ENCODE data around the gene ADAMTS14.

DNA sequence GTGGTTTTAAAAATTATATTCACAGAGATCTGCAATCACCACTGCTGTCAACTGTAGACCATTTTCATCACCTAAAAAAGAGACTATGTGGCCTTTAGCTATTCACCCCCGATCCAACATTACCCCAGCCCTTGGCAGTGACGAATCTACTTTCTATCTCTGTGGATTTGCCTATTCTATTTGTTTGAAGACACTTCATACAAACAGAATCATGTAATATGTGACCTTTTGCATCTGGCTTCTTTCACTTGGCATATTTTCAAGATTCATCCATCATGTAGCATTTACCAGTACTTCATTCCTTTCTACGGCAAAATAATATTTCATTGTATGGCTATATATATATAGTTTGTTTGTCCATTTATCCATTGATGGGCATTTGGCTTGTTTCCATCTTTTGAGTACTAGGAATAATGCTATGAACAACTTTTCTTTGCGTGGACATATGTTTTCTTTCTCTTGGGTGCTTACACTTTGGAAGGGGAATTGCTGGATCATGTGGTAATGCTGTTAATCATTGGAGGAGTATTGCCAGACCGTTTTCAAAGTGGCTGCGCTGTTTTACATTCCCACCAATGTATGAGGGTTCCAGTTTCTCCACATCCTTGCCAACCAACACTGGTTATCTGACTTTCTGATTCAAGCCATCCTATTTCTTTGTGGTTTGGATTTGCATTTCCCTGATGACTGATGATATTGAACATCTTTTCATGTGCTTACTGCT is 22.3 kb downstream of the ADAMTS14 start:
- TF ChIP-seq ZBTB21 (CRISPR knock-in tag; IDR thresholded peaks at IDR 0.05; ENCODE audit: borderline replicate concordance) (no peak), TP53 (CRISPR knock-in tag; IDR thresholded peaks at IDR 0.05) (no peak), ELF4 (CRISPR knock-in tag; IDR thresholded peaks at IDR 0.05; ENCODE audit: low read depth) (no peak), ETV6 (CRISPR knock-in tag; IDR thresholded peaks at IDR 0.05) (no peak), NR3C1 (CRISPR knock-in tag; conservative IDR thresholded peaks at IDR 0.05; ENCODE audit: low read depth) (no peak)
- TF ChIP-seq, protein P1, sequence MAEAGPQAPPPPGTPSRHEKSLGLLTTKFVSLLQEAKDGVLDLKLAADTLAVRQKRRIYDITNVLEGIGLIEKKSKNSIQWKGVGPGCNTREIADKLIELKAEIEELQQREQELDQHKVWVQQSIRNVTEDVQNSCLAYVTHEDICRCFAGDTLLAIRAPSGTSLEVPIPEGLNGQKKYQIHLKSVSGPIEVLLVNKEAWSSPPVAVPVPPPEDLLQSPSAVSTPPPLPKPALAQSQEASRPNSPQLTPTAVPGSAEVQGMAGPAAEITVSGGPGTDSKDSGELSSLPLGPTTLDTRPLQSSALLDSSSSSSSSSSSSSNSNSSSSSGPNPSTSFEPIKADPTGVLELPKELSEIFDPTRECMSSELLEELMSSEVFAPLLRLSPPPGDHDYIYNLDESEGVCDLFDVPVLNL (CRISPR knock-in tag; IDR thresholded peaks at IDR 0.05; ENCODE audit: borderline replicate concordance, low read depth): no peak
- TF ChIP-seq, protein P2, sequence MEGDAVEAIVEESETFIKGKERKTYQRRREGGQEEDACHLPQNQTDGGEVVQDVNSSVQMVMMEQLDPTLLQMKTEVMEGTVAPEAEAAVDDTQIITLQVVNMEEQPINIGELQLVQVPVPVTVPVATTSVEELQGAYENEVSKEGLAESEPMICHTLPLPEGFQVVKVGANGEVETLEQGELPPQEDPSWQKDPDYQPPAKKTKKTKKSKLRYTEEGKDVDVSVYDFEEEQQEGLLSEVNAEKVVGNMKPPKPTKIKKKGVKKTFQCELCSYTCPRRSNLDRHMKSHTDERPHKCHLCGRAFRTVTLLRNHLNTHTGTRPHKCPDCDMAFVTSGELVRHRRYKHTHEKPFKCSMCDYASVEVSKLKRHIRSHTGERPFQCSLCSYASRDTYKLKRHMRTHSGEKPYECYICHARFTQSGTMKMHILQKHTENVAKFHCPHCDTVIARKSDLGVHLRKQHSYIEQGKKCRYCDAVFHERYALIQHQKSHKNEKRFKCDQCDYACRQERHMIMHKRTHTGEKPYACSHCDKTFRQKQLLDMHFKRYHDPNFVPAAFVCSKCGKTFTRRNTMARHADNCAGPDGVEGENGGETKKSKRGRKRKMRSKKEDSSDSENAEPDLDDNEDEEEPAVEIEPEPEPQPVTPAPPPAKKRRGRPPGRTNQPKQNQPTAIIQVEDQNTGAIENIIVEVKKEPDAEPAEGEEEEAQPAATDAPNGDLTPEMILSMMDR (IDR thresholded peaks at IDR 0.05): no peak
- TF ChIP-seq, protein P3, sequence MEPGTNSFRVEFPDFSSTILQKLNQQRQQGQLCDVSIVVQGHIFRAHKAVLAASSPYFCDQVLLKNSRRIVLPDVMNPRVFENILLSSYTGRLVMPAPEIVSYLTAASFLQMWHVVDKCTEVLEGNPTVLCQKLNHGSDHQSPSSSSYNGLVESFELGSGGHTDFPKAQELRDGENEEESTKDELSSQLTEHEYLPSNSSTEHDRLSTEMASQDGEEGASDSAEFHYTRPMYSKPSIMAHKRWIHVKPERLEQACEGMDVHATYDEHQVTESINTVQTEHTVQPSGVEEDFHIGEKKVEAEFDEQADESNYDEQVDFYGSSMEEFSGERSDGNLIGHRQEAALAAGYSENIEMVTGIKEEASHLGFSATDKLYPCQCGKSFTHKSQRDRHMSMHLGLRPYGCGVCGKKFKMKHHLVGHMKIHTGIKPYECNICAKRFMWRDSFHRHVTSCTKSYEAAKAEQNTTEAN (CRISPR knock-in tag; IDR thresholded peaks at IDR 0.05): no peak
- TF ChIP-seq, protein P4, sequence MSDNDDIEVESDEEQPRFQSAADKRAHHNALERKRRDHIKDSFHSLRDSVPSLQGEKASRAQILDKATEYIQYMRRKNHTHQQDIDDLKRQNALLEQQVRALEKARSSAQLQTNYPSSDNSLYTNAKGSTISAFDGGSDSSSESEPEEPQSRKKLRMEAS (CRISPR knock-in tag; IDR thresholded peaks at IDR 0.05): no peak
- TF ChIP-seq, protein P5, sequence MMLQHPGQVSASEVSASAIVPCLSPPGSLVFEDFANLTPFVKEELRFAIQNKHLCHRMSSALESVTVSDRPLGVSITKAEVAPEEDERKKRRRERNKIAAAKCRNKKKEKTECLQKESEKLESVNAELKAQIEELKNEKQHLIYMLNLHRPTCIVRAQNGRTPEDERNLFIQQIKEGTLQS (CRISPR knock-in tag; conservative IDR thresholded peaks at IDR 0.05): no peak
- TF ChIP-seq, protein P6, sequence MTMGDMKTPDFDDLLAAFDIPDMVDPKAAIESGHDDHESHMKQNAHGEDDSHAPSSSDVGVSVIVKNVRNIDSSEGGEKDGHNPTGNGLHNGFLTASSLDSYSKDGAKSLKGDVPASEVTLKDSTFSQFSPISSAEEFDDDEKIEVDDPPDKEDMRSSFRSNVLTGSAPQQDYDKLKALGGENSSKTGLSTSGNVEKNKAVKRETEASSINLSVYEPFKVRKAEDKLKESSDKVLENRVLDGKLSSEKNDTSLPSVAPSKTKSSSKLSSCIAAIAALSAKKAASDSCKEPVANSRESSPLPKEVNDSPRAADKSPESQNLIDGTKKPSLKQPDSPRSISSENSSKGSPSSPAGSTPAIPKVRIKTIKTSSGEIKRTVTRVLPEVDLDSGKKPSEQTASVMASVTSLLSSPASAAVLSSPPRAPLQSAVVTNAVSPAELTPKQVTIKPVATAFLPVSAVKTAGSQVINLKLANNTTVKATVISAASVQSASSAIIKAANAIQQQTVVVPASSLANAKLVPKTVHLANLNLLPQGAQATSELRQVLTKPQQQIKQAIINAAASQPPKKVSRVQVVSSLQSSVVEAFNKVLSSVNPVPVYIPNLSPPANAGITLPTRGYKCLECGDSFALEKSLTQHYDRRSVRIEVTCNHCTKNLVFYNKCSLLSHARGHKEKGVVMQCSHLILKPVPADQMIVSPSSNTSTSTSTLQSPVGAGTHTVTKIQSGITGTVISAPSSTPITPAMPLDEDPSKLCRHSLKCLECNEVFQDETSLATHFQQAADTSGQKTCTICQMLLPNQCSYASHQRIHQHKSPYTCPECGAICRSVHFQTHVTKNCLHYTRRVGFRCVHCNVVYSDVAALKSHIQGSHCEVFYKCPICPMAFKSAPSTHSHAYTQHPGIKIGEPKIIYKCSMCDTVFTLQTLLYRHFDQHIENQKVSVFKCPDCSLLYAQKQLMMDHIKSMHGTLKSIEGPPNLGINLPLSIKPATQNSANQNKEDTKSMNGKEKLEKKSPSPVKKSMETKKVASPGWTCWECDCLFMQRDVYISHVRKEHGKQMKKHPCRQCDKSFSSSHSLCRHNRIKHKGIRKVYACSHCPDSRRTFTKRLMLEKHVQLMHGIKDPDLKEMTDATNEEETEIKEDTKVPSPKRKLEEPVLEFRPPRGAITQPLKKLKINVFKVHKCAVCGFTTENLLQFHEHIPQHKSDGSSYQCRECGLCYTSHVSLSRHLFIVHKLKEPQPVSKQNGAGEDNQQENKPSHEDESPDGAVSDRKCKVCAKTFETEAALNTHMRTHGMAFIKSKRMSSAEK (CRISPR knock-in tag; IDR thresholded peaks at IDR 0.05; ENCODE audit: borderline replicate concordance): no peak
- TF ChIP-seq, protein P7, sequence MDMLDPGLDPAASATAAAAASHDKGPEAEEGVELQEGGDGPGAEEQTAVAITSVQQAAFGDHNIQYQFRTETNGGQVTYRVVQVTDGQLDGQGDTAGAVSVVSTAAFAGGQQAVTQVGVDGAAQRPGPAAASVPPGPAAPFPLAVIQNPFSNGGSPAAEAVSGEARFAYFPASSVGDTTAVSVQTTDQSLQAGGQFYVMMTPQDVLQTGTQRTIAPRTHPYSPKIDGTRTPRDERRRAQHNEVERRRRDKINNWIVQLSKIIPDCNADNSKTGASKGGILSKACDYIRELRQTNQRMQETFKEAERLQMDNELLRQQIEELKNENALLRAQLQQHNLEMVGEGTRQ (CRISPR knock-in tag; IDR thresholded peaks at IDR 0.05): no peak
- TF ChIP-seq, protein P8, sequence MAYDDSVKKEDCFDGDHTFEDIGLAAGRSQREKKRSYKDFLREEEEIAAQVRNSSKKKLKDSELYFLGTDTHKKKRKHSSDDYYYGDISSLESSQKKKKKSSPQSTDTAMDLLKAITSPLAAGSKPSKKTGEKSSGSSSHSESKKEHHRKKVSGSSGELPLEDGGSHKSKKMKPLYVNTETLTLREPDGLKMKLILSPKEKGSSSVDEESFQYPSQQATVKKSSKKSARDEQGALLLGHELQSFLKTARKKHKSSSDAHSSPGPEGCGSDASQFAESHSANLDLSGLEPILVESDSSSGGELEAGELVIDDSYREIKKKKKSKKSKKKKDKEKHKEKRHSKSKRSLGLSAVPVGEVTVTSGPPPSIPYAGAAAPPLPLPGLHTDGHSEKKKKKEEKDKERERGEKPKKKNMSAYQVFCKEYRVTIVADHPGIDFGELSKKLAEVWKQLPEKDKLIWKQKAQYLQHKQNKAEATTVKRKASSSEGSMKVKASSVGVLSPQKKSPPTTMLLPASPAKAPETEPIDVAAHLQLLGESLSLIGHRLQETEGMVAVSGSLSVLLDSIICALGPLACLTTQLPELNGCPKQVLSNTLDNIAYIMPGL (CRISPR knock-in tag; IDR thresholded peaks at IDR 0.05): no peak
- TF ChIP-seq, protein P9, sequence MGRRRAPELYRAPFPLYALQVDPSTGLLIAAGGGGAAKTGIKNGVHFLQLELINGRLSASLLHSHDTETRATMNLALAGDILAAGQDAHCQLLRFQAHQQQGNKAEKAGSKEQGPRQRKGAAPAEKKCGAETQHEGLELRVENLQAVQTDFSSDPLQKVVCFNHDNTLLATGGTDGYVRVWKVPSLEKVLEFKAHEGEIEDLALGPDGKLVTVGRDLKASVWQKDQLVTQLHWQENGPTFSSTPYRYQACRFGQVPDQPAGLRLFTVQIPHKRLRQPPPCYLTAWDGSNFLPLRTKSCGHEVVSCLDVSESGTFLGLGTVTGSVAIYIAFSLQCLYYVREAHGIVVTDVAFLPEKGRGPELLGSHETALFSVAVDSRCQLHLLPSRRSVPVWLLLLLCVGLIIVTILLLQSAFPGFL (CRISPR knock-in tag; IDR thresholded peaks at IDR 0.05; ENCODE audit: borderline replicate concordance): no peak

Data from WTC11 (cell line).